Activated CD4-positive, alpha-beta T cell treated with anti-CD3 and anti-CD28 coated beads, Interleukin-2, amount 10 ng/mL, durations not matched to agents 24 days and 14 days (primary cell): ENCODE data around the gene HOGA1. TPM values are rescaled to one million over a fixed set of nuclear protein-coding genes. Genes with fewer than 3 reads are reported as not detected.
"Not testable (repeated sequence)": the region's sequence is repeated elsewhere in the genome, so short reads cannot be mapped to it uniquely, and the experiment has no call there.

Experiments
- DNase-seq: peaks from one replicate; pipeline ENCODE4 v3.0.0; 2022
- H3K27ac Mint-ChIP-seq: one replicate; pipeline ENCODE4 v1.8.0; 2022; ENCODE audit warnings: mild to moderate bottlenecking, mixed read lengths
- H3K27me3 Mint-ChIP-seq: one replicate; pipeline ENCODE4 v1.8.0; 2022; ENCODE audit warnings: mixed read lengths
- H3K36me3 Mint-ChIP-seq: one replicate; pipeline ENCODE4 v1.8.0; 2022; ENCODE audit warnings: low read depth, mild to moderate bottlenecking, mixed read lengths
- H3K4me1 Mint-ChIP-seq: one replicate; pipeline ENCODE4 v1.8.0; 2021; ENCODE audit warnings: mixed read lengths
- H3K4me3 Mint-ChIP-seq: one replicate; pipeline ENCODE4 v1.8.0; 2022; ENCODE audit warnings: mild to moderate bottlenecking, moderate library complexity, mixed read lengths
- H3K9me3 Mint-ChIP-seq: one replicate; pipeline ENCODE4 v1.8.0; 2021; ENCODE audit warnings: mixed read lengths
- intact Hi-C: fragments of 100-400 bp; cut with micrococcal nuclease; formaldehyde crosslinking; loops from one replicate; pipeline ENCODE4 v1.15.1; 2023
- total RNA-seq: library from RNA; stranded (reverse); gene quantifications from 2 replicates; pipeline ENCODE4 v1.2.3, GENCODE V29; 2022

Gene HOGA1
- total RNA-seq, 1 donor from 2014 or later: not detected

DNA sequence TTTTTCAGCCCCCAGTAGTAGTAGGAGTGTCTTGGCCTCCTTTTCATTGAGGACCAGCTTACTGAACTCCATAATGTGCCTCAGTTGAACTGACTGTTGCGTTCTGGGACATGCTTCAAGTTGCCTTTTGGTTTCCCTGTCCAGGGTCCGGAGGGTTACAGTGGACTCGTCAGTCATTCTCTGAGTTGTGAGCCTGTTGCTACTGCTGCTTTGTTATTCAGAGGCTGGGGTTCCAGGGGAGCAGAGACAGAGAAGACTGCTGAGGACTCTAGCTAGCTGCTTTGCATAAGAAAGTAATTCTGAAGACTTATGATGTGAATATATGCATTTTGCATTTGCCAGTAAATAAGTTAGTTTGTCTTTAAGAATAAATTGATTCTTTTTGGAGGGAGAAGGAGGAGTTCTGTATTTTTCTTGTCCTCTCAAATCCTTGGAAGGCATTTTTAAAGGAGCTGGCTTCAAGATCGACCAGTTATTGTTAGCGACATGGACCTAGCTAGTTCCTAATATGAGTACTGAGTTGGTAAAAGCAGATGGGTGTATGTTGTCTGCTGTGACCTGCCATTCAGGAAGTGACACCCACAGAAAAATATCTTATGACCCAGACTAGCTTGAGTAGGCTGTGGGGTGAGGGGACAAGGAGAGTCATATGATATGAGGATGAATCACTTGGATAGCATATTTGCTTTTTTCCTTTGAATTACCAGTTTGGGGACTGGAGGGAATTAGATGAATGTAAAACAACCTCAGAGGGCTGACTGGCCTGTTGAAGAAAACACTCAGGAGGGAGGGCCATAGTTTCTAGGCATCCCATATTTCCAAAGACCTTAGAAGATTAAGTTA, 64.6 kb downstream of the HOGA1 start:
- no peaks in the 10 kb centered on the region for H3K27me3 Mint-ChIP-seq
- H3K36me3 Mint-ChIP-seq: peaks cover 33% of the 10 kb centered on the region
- H3K4me3 Mint-ChIP-seq: peak overlapping the region; percentile 35
- DNase-seq: peak; percentile 74
- peak overlapping the region; percentile 64 for H3K27ac Mint-ChIP-seq
- intact Hi-C loops: loop anchor here (1.0 to 10.0 kb wide), 2 partner anchors 8 to 1064 kb away; partner anchors contain the start of genes PI4K2A and TM9SF3
- no peaks in the 10 kb centered on the region for H3K9me3 Mint-ChIP-seq
- H3K4me1 Mint-ChIP-seq: peaks cover 19% of the 10 kb centered on the region

DNA sequence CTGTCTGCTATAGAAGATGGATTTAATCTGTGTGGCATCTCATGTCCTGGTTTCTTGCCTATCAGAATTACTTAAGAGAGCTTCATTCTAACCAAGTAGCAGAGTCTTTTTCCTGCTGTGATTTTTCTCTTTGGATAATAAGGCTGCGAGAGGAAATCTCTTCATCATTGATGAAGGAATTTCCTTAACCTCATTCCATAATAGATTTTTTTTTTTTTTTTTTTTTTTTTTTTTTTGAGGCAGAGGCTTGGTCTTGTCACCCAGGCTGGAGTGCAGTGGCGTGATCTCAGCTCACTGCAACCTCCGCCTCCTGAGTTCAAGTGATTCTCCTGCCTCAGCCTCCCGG, 65.2 kb downstream of the HOGA1 start:
- intact Hi-C loops: loop anchor here (1.0 to 10.0 kb wide), 2 partner anchors 9 to 1065 kb away; partner anchors contain the start of genes PI4K2A and TM9SF3
- H3K36me3 Mint-ChIP-seq: peaks cover 35% of the 10 kb centered on the region
- peak overlapping the region; percentile 35 for H3K4me3 Mint-ChIP-seq
- H3K9me3 Mint-ChIP-seq, DNase-seq, H3K27me3 Mint-ChIP-seq: not testable (repeated sequence)
- H3K4me1 Mint-ChIP-seq: peaks cover 19% of the 10 kb centered on the region
- H3K27ac Mint-ChIP-seq: peak overlapping the region; percentile 64

DNA sequence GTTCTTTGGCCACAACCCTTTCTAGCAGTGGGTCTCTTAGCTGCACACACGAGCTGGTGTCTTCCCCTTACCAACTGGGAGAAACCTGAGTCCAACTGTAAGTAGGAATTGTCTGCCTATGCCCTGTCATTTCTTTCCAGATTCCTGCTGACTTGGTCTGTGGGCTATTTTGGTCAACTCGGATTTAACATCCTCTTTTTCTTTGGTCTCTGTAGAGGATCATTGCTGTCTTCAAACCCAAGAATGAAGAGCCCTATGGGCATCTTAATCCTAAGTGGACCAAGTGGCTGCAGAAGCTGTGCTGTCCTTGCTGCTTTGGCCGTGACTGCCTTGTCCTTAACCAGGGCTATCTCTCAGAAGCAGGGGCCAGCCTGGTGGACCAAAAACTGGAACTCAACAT, 66.5 kb downstream of the HOGA1 start:
- Mint-ChIP-seq H3K9me3 (no peaks in the 10 kb centered on the region), H3K27ac (no peak overlapping the region), H3K4me3 (no peak overlapping the region), H3K27me3 (no peaks in the 10 kb centered on the region), H3K4me1 (peaks cover 18% of the 10 kb centered on the region), H3K36me3 (peaks cover 27% of the 10 kb centered on the region)
- DNase-seq: no peak
- intact Hi-C loops: no loop called here

DNA sequence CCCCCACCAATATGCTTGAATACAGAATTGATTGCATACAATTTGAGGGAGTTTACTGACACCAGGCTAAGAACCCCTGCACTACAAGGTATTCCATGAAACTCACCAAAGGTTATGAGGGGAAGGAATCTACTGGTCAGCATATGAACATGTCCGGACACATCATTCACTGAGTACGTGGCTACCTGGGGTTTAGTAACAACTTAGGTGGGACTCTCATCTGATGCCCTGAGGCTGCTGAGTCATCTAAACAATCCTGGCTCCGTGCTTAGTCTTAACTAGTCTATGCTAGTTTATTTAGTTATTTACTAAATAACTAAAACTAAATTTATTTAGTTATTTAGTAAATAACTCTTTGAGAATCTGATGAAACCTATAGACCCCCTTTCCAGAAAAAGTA, 67.6 kb downstream of the HOGA1 start:
- H3K4me1 Mint-ChIP-seq: peaks cover 16% of the 10 kb centered on the region
- peaks cover 33% of the 10 kb centered on the region for H3K36me3 Mint-ChIP-seq
- no peak for DNase-seq
- H3K27me3 Mint-ChIP-seq: no peaks in the 10 kb centered on the region
- H3K9me3 Mint-ChIP-seq: no peaks in the 10 kb centered on the region
- H3K4me3 Mint-ChIP-seq: no peak overlapping the region
- intact Hi-C loops: no loop called here
- H3K27ac Mint-ChIP-seq: no peak overlapping the region

DNA sequence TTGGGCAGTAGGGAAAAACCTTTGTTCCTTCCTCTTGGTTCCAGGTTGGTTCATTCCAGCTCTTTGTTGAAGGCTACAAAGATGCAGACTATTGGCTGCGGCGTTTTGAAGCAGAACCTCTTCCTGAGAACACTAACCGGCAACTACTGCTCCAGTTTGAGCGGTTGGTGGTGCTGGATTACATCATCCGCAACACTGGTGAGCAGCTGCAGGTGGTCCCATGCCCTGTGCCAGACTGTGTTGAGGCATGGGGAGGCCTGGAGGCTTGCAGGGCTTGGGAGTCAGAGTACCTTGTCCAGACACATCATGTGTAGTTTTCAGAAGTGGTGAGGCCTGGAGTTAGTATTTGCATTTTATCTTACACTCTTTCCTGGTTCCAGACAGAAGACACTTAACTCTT, 72.6 kb downstream of the HOGA1 start:
- Mint-ChIP-seq H3K36me3 (peaks cover 48% of the 10 kb centered on the region), H3K27ac (no peak overlapping the region)
- intact Hi-C loops: no loop called here

DNA sequence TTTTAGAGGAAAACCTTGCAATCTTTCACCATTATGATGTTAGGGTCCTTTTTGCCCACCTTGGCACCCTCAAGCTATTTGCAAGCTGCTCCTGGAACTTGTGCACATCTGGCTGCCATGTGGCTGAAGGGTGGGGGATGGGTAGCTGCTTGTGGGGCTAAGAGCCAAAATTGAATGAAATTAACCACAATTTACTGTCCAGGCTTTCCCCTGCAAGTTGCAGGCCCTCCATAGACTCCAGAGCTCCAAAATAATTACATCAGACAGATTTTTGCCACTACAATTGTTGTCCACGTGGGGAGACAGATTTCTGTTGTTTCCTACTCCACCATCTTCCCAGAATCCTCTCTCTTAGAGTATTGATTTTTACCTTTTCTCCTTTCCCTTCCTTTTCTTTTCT, 75.4 kb downstream of the HOGA1 start:
- DNase-seq: no peak
- no peaks in the 10 kb centered on the region for H3K4me1 Mint-ChIP-seq
- intact Hi-C loops: no loop called here
- no peaks in the 10 kb centered on the region for H3K27me3 Mint-ChIP-seq
- no peaks in the 10 kb centered on the region for H3K9me3 Mint-ChIP-seq
- H3K4me3 Mint-ChIP-seq: no peak overlapping the region
- no peak overlapping the region for H3K27ac Mint-ChIP-seq
- peaks cover 41% of the 10 kb centered on the region for H3K36me3 Mint-ChIP-seq

More for the DNA sequence above, 72.6 kb downstream of the HOGA1 start:
- no peak for DNase-seq
- H3K4me3 Mint-ChIP-seq: no peak overlapping the region
- no peaks in the 10 kb centered on the region for H3K27me3 Mint-ChIP-seq
- no peaks in the 10 kb centered on the region for H3K9me3 Mint-ChIP-seq
- H3K4me1 Mint-ChIP-seq: no peaks in the 10 kb centered on the region

Other genes starting within 250 kb of the HOGA1 start
- 8.7 and 9.8 TPM in 2 replicates for gene FRAT2, start 249.7 kb upstream of the HOGA1 start, total RNA-seq
- 99.4 and 106 TPM in 2 replicates for gene RRP12, start 183.0 kb upstream of the HOGA1 start, total RNA-seq
- 1,086 and 1,108 TPM in 2 replicates for gene PGAM1, start 158.2 kb upstream of the HOGA1 start, total RNA-seq
- 57.9 and 59.8 TPM in 2 replicates for gene EXOSC1, start 138.4 kb upstream of the HOGA1 start, total RNA-seq
- gene ZDHHC16, start 138.2 kb upstream of the HOGA1 start, total RNA-seq: 42.9 and 43.1 TPM in 2 replicates
- 100 and 103 TPM in 2 replicates for gene MMS19, start 86.0 kb upstream of the HOGA1 start, total RNA-seq
- gene UBTD1, start 85.5 kb upstream of the HOGA1 start, total RNA-seq: 1.8 and 2.1 TPM in 2 replicates
- gene ANKRD2, start 11.6 kb upstream of the HOGA1 start, total RNA-seq: not detected in 2 replicates
- gene C10orf62, start 5.3 kb downstream of the HOGA1 start, total RNA-seq: not detected in 2 replicates
- gene MORN4, start 49.1 kb downstream of the HOGA1 start, total RNA-seq: 2.2 and 2.4 TPM in 2 replicates
- 17.8 TPM in 2 replicates for gene PI4K2A, start 56.3 kb downstream of the HOGA1 start, total RNA-seq
- gene AVPI1, start 102.9 kb downstream of the HOGA1 start, total RNA-seq: 1.1 and 1.3 TPM in 2 replicates
- 4.6 and 5.6 TPM in 2 replicates for gene MARVELD1, start 129.3 kb downstream of the HOGA1 start, total RNA-seq
- 38.1 and 42.2 TPM in 2 replicates for gene ZFYVE27, start 152.7 kb downstream of the HOGA1 start, total RNA-seq
- gene SFRP5, start 187.6 kb downstream of the HOGA1 start, total RNA-seq: not detected in 2 replicates